Suppressor macrophage treated with lipopolysaccharide for 1 hour (primary cell): ENCODE results near the gene THSD8.
A peak's percentile ranks its signal among the peaks of the same experiment; 100 is the strongest.
"Not testable (repeated sequence)": the region's sequence is repeated elsewhere in the genome, so short reads cannot be mapped to it uniquely, and the experiment has no call there.

Experiments
- DNase-seq, 3 donors: peaks; one replicate each; pipeline ENCODE4 v3.0.0-alpha.2; 2020 to 2022

THSD8 gene

GRCh38 chr19:12792051-12792852 is 9.6 kb upstream of the THSD8 start:
- DNase-seq: peak; percentile 70 to 81 (median 77)

- DNase-seq: no peak
Measured at GRCh38 chr19:12792853-12793289, 9.0 kb upstream of the THSD8 start.

- DNase-seq: peak; percentile 98 to 99 (median 98)
Measured at GRCh38 chr19:12793290-12794195, 8.3 kb upstream of the THSD8 start.

- peak in 2 of 3 donors; percentile 27 to 34 for DNase-seq
Measured at GRCh38 chr19:12794196-12794941, 7.5 kb upstream of the THSD8 start.

GRCh38 chr19:12794971-12795381 is 6.9 kb upstream of the THSD8 start:
- DNase-seq: no peak

- peak; percentile 88 to 90 (median 89) for DNase-seq
Measured at GRCh38 chr19:12796146-12797071, 5.5 kb upstream of the THSD8 start.

GRCh38 chr19:12797141-12797587 is 4.7 kb upstream of the THSD8 start:
- no peak for DNase-seq

- DNase-seq: not testable (repeated sequence)
Measured at GRCh38 chr19:12797607-12798006, 4.3 kb upstream of the THSD8 start.

- peak in 1 of 3 donors; percentile 13 for DNase-seq
Measured at GRCh38 chr19:12799742-12800465, 2.0 kb upstream of the THSD8 start.

GRCh38 chr19:12800466-12800770 is 1.5 kb upstream of the THSD8 start:
- DNase-seq: peak; percentile 64 to 71 (median 69)

GRCh38 chr19:12800923-12801465 is 875 bp upstream of the THSD8 start:
- DNase-seq: peak in 2 of 3 donors; percentile 13 to 17

- peak; percentile 27 to 41 (median 31) for DNase-seq
Measured at GRCh38 chr19:12802267-12803106, 618 bp downstream of the THSD8 start.

GRCh38 chr19:12804051-12804450 is 2.2 kb downstream of the THSD8 start:
- DNase-seq: peak in 1 of 3 donors; percentile 1

- peak; percentile 92 to 96 (median 95) for DNase-seq
Measured at GRCh38 chr19:12806242-12807081, 4.6 kb downstream of the THSD8 start, which contains the start of gene RNASEH2A. Gene RNASEH2A (plus strand): TSS chr19:12806584. CDS start chr19:12806674, 90 bp downstream.

GRCh38 chr19:12815088-12815487 is 13.2 kb downstream of the THSD8 start:
- DNase-seq: no peak

GRCh38 chr19:12817188-12817587 is 15.3 kb downstream of the THSD8 start:
- DNase-seq: not testable (repeated sequence)

GRCh38 chr19:12817810-12818209 is 15.9 kb downstream of the THSD8 start:
- peak in 1 of 3 donors; percentile 2 for DNase-seq

- DNase-seq: peak in 2 of 3 donors; percentile 45 to 51
Measured at GRCh38 chr19:12821761-12822160, 19.9 kb downstream of the THSD8 start.
